Cardiac fibroblast (primary cell): ENCODE results near the gene NETO1.

Source experiments
- DNase-seq, 2 donors: peaks; one replicate each; pipeline versions ENCODE4 v3.0.0 to v3.0.0-alpha.2; 2010; ENCODE audit warnings: low read depth in 2 of 2
- H3K4me3 ChIP-seq, 2 donors: replicated peaks in 1 of 2; 1 replicate in 1 of 2; 2 replicates in 1 of 2; pipeline ENCODE4 v1.5.1; 2011; ENCODE audit warnings: low read depth in 2 of 2, low read length in 2 of 2, mild to moderate bottlenecking in 2 of 2, moderate library complexity in 1 of 2
- CTCF ChIP-seq: IDR thresholded peaks from one replicate; pipeline ENCODE4 v1.5.1; 2011; ENCODE audit warnings: low read depth, mild to moderate bottlenecking, low read length, inconsistent platforms

NETO1 gene

GRCh38 chr18:72811047-72811446, 56.7 kb downstream of the NETO1 start:
- H3K4me3 ChIP-seq = no peak overlapping the region
- no peak for TF ChIP-seq CTCF
- no peak for DNase-seq

GRCh38 chr18:72808680-72809079, 59.1 kb downstream of the NETO1 start:
- H3K4me3 ChIP-seq = no peak overlapping the region
- no peak for TF ChIP-seq CTCF
- no peak for DNase-seq

GRCh38 chr18:72799106-72799505, 68.7 kb downstream of the NETO1 start:
- DNase-seq = no peak
- no peak for TF ChIP-seq CTCF
- no peak overlapping the region for H3K4me3 ChIP-seq

- no peak overlapping the region for H3K4me3 ChIP-seq
- TF ChIP-seq CTCF = no peak
- no peak for DNase-seq
Observed at GRCh38 chr18:72783530-72783929, 84.3 kb downstream of the NETO1 start.

- H3K4me3 ChIP-seq = no peak overlapping the region
- TF ChIP-seq CTCF = no peak
- no peak for DNase-seq
Observed at GRCh38 chr18:72774914-72775313, 92.9 kb downstream of the NETO1 start.

- DNase-seq = no peak
- no peak overlapping the region for H3K4me3 ChIP-seq
- no peak for TF ChIP-seq CTCF
Observed at GRCh38 chr18:72772916-72773315, 94.9 kb downstream of the NETO1 start.

GRCh38 chr18:72768681-72769229, 99.0 kb downstream of the NETO1 start:
- TF ChIP-seq CTCF = no peak
- H3K4me3 ChIP-seq = no peak overlapping the region
- no peak for DNase-seq
